Gastroesophageal sphincter (tissue), 3 donors: ENCODE data around the gene PVALB.

ENCODE experiments used
- EP300 ChIP-seq: sonication (generic); formaldehyde crosslinking; IDR thresholded peaks from one replicate; pipeline ENCODE4 v1.6.1; 2017; ENCODE audit warnings: antibody characterized with exemption, mild to moderate bottlenecking
- POLR2A ChIP-seq, 2 donors: fragments of 450-650 bp; IDR thresholded peaks; one replicate each; pipeline ENCODE4 v1.6.1; 2017; ENCODE audit warnings: antibody characterized with exemption in 2 of 2, mild to moderate bottlenecking in 2 of 2, moderate library complexity in 1 of 2
- POLR2AphosphoS5 ChIP-seq: sonication (generic); formaldehyde crosslinking; IDR thresholded peaks from one replicate; pipeline ENCODE4 v1.6.1; 2017; ENCODE audit warnings: antibody characterized with exemption
- TF ChIP-seq, protein P1 (sequence below), 4 experiments: fragments of 200-600 bp in 2 of 4; fragments of 450-650 bp in 2 of 4; sonication (generic) in 1 of 4; IDR thresholded peaks; one replicate each; pipeline ENCODE4 v1.5.1; 2017 to 2019; ENCODE audit warnings: antibody characterized with exemption in 4 of 4, mild to moderate bottlenecking in 2 of 4, moderate library complexity in 2 of 4

GRCh38 chr22:36760786-36761185, 56.0 kb downstream of the PVALB start:
- TF ChIP-seq, protein P1, sequence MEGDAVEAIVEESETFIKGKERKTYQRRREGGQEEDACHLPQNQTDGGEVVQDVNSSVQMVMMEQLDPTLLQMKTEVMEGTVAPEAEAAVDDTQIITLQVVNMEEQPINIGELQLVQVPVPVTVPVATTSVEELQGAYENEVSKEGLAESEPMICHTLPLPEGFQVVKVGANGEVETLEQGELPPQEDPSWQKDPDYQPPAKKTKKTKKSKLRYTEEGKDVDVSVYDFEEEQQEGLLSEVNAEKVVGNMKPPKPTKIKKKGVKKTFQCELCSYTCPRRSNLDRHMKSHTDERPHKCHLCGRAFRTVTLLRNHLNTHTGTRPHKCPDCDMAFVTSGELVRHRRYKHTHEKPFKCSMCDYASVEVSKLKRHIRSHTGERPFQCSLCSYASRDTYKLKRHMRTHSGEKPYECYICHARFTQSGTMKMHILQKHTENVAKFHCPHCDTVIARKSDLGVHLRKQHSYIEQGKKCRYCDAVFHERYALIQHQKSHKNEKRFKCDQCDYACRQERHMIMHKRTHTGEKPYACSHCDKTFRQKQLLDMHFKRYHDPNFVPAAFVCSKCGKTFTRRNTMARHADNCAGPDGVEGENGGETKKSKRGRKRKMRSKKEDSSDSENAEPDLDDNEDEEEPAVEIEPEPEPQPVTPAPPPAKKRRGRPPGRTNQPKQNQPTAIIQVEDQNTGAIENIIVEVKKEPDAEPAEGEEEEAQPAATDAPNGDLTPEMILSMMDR (IDR thresholded peaks at IDR 0.05): no peak
- TF ChIP-seq POLR2A (IDR thresholded peaks at IDR 0.05): no peak
- TF ChIP-seq EP300: no peak
- no peak for TF ChIP-seq POLR2AphosphoS5
